GM19395 (cell line): ENCODE measurements around the gene PLCE1.

ENCODE experiments used
- ATAC-seq: cut with Tn5 transposase; IDR thresholded peaks from one replicate; pipeline ENCODE4 v1.9.1; 2021; ENCODE audit warnings: mild to moderate bottlenecking, moderate library complexity; ENCODE audit not compliant: unreplicated experiment

PLCE1 gene

GRCh38 chr10:94016727-94017714 is 23.3 kb downstream of the PLCE1 start:
- ATAC-seq: no peak

- ATAC-seq: no peak
These were observed 24.4 kb downstream of the PLCE1 start for GRCh38 chr10:94018107-94018506.

- no peak for ATAC-seq
These were observed 30.2 kb downstream of the PLCE1 start for GRCh38 chr10:94023906-94024305.

- no peak for ATAC-seq
These were observed 30.7 kb downstream of the PLCE1 start for GRCh38 chr10:94024407-94024806.

- no peak for ATAC-seq
These were observed 32.1 kb downstream of the PLCE1 start for GRCh38 chr10:94025806-94026205.

- ATAC-seq: no peak
These were observed 33.5 kb downstream of the PLCE1 start for GRCh38 chr10:94027197-94027596.

- ATAC-seq: no peak
These were observed 36.2 kb downstream of the PLCE1 start for GRCh38 chr10:94029955-94030354.

GRCh38 chr10:94035982-94036765 is 42.4 kb downstream of the PLCE1 start:
- no peak for ATAC-seq

GRCh38 chr10:94036766-94037033 is 43.0 kb downstream of the PLCE1 start:
- no peak for ATAC-seq

GRCh38 chr10:94037286-94037685 is 43.6 kb downstream of the PLCE1 start:
- ATAC-seq: no peak

GRCh38 chr10:94038024-94038423 is 44.3 kb downstream of the PLCE1 start:
- no peak for ATAC-seq

- no peak for ATAC-seq
These were observed 47.5 kb downstream of the PLCE1 start for GRCh38 chr10:94041206-94041605.

GRCh38 chr10:94042001-94042833 is 48.5 kb downstream of the PLCE1 start:
- ATAC-seq: no peak

GRCh38 chr10:94042834-94043175 is 49.1 kb downstream of the PLCE1 start:
- ATAC-seq: no peak
